ENCODE measurements around the gene MEPCE.

DNA sequence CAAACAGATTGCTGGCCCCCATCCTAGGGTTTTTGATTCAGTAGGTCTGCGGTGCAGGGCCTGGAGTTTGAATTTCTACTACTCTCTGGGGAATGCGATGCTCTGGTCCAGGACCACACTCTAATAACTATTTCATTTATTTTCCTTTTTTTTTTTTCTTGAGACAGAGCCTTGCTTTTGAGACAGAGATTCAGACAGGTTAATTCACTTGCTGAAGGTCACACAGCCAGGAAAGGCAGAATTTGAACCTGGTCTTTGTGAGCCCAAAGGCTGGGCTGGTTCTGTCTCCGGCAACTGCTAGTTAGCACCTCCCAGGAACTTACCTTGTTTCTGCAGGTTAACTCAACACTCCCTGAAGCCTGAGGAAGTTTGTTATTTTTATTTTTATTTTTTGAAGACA is 22.9 kb downstream of the MEPCE start:
- TF ChIP-seq, protein P1, sequence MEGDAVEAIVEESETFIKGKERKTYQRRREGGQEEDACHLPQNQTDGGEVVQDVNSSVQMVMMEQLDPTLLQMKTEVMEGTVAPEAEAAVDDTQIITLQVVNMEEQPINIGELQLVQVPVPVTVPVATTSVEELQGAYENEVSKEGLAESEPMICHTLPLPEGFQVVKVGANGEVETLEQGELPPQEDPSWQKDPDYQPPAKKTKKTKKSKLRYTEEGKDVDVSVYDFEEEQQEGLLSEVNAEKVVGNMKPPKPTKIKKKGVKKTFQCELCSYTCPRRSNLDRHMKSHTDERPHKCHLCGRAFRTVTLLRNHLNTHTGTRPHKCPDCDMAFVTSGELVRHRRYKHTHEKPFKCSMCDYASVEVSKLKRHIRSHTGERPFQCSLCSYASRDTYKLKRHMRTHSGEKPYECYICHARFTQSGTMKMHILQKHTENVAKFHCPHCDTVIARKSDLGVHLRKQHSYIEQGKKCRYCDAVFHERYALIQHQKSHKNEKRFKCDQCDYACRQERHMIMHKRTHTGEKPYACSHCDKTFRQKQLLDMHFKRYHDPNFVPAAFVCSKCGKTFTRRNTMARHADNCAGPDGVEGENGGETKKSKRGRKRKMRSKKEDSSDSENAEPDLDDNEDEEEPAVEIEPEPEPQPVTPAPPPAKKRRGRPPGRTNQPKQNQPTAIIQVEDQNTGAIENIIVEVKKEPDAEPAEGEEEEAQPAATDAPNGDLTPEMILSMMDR (IDR thresholded peaks at IDR 0.05; ENCODE audit: low read depth, low read length, missing input control): no peak
- TF ChIP-seq FOXA1 (IDR thresholded peaks at IDR 0.05) (no peak), RAD21 (IDR thresholded peaks at IDR 0.05) (no peak), NR2F2 (IDR thresholded peaks at IDR 0.05) (no peak), RXRA (IDR thresholded peaks at IDR 0.05) (no peak), GABPA (IDR thresholded peaks at IDR 0.05 in 1 of 2, conservative IDR thresholded peaks at IDR 0.05 in 1 of 2) (no peak), SP1 (IDR thresholded peaks at IDR 0.05) (no peak), YY1 (IDR thresholded peaks at IDR 0.05) (no peak), JUND (IDR thresholded peaks at IDR 0.05) (no peak)
- TF ChIP-seq, protein P2, sequence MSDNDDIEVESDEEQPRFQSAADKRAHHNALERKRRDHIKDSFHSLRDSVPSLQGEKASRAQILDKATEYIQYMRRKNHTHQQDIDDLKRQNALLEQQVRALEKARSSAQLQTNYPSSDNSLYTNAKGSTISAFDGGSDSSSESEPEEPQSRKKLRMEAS (IDR thresholded peaks at IDR 0.05): no peak
- TF ChIP-seq, protein P3, sequence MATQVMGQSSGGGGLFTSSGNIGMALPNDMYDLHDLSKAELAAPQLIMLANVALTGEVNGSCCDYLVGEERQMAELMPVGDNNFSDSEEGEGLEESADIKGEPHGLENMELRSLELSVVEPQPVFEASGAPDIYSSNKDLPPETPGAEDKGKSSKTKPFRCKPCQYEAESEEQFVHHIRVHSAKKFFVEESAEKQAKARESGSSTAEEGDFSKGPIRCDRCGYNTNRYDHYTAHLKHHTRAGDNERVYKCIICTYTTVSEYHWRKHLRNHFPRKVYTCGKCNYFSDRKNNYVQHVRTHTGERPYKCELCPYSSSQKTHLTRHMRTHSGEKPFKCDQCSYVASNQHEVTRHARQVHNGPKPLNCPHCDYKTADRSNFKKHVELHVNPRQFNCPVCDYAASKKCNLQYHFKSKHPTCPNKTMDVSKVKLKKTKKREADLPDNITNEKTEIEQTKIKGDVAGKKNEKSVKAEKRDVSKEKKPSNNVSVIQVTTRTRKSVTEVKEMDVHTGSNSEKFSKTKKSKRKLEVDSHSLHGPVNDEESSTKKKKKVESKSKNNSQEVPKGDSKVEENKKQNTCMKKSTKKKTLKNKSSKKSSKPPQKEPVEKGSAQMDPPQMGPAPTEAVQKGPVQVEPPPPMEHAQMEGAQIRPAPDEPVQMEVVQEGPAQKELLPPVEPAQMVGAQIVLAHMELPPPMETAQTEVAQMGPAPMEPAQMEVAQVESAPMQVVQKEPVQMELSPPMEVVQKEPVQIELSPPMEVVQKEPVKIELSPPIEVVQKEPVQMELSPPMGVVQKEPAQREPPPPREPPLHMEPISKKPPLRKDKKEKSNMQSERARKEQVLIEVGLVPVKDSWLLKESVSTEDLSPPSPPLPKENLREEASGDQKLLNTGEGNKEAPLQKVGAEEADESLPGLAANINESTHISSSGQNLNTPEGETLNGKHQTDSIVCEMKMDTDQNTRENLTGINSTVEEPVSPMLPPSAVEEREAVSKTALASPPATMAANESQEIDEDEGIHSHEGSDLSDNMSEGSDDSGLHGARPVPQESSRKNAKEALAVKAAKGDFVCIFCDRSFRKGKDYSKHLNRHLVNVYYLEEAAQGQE (IDR thresholded peaks at IDR 0.05): no peak
- TF ChIP-seq, protein P4, sequence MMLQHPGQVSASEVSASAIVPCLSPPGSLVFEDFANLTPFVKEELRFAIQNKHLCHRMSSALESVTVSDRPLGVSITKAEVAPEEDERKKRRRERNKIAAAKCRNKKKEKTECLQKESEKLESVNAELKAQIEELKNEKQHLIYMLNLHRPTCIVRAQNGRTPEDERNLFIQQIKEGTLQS (IDR thresholded peaks at IDR 0.05): no peak
- TF ChIP-seq, protein P5, sequence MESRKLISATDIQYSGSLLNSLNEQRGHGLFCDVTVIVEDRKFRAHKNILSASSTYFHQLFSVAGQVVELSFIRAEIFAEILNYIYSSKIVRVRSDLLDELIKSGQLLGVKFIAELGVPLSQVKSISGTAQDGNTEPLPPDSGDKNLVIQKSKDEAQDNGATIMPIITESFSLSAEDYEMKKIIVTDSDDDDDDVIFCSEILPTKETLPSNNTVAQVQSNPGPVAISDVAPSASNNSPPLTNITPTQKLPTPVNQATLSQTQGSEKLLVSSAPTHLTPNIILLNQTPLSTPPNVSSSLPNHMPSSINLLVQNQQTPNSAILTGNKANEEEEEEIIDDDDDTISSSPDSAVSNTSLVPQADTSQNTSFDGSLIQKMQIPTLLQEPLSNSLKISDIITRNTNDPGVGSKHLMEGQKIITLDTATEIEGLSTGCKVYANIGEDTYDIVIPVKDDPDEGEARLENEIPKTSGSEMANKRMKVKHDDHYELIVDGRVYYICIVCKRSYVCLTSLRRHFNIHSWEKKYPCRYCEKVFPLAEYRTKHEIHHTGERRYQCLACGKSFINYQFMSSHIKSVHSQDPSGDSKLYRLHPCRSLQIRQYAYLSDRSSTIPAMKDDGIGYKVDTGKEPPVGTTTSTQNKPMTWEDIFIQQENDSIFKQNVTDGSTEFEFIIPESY (IDR thresholded peaks at IDR 0.05): no peak
